Measurements from ENCODE around the gene GLIS1. TPM values are rescaled to one million over a fixed set of nuclear protein-coding genes. Genes with fewer than 3 reads are reported as not detected.

Gene GLIS1
- total RNA-seq, 1 experiment from 2014 or later: 0.39 TPM

DNA sequence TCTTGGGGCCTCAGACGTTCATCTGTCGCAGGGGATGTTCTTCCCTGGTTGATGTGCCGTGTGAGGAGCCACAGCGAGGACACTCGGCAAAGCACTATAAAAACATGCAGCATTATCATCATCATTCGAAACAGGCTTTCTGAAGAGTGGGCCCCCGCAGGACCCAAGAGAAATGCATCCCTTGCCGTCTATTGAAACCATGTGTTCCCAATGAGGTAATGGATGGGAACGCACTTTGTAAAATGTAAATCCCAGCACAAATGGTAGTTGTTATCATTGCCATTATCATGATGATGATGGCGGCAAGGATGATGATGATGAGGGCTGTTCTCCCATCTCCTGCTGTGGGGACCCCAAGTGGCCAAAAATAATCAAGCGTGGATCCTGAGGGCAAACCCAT, 76.8 kb downstream of the GLIS1 start:
- no TSS peak for BruUV-seq (replicated peaks)
- ChIA-PET POLR2A (no interaction called here), CTCF (no interaction called here), RAD21 (ENCODE audit: low non-redundant PET in 1 of 2, low total read pairs in 2 of 2, uncharacterized antibody in 2 of 2, unreplicated experiment in 2 of 2) (no interaction called here)
- Histone ChIP-seq H3K4me2 (ENCODE audit: low read length) (no peak overlapping the region), H3K27me3 (ENCODE audit: insufficient read depth, low read length) (peaks cover 26% of the 10 kb centered on the region), H2AFZ (ENCODE audit: low read depth, low read length, poor library complexity, severe bottlenecking) (no peak overlapping the region), H4K20me1 (ENCODE audit: insufficient read depth) (no peaks in the 10 kb centered on the region), H3K79me2 (ENCODE audit: insufficient read depth, low read length) (no peaks in the 10 kb centered on the region), H3K36me3 (ENCODE audit: control insufficient read depth in 1 of 2, insufficient read depth in 2 of 2, low read length in 2 of 2) (no peaks in the 10 kb centered on the region), H3K4me3 (replicated peaks in 1 of 2; ENCODE audit: low read depth in 1 of 2, low read length in 2 of 2) (no peak overlapping the region), H3K4me1 (ENCODE audit: control insufficient read depth in 1 of 2, insufficient read depth in 2 of 2, low read length in 2 of 2) (no peaks in the 10 kb centered on the region), H3K9me2 (ENCODE audit: insufficient read depth) (no peaks in the 10 kb centered on the region), H3K9ac (ENCODE audit: low read length) (no peak overlapping the region), H3K27ac (ENCODE audit: low read depth, low read length) (no peak overlapping the region), H3K9me3 (ENCODE audit: control insufficient read depth in 1 of 2, insufficient read depth in 1 of 2, low read depth in 1 of 2, low read length in 2 of 2) (no peaks in the 10 kb centered on the region)
- ATAC-seq (no peak), DNase-seq (ENCODE audit: low read depth, low spot score) (no peak)
- TF ChIP-seq SIN3A (IDR thresholded peaks at IDR 0.05; ENCODE audit: low read depth): no peak
- TF ChIP-seq RAD21 (IDR thresholded peaks at IDR 0.05; ENCODE audit: low read depth): no peak
- TF ChIP-seq, protein P1, sequence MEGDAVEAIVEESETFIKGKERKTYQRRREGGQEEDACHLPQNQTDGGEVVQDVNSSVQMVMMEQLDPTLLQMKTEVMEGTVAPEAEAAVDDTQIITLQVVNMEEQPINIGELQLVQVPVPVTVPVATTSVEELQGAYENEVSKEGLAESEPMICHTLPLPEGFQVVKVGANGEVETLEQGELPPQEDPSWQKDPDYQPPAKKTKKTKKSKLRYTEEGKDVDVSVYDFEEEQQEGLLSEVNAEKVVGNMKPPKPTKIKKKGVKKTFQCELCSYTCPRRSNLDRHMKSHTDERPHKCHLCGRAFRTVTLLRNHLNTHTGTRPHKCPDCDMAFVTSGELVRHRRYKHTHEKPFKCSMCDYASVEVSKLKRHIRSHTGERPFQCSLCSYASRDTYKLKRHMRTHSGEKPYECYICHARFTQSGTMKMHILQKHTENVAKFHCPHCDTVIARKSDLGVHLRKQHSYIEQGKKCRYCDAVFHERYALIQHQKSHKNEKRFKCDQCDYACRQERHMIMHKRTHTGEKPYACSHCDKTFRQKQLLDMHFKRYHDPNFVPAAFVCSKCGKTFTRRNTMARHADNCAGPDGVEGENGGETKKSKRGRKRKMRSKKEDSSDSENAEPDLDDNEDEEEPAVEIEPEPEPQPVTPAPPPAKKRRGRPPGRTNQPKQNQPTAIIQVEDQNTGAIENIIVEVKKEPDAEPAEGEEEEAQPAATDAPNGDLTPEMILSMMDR (IDR thresholded peaks at IDR 0.05 in 2 of 3, conservative IDR thresholded peaks at IDR 0.05 in 1 of 3; ENCODE audit: borderline replicate concordance in 1 of 3, insufficient read depth in 1 of 3, low read depth in 2 of 3, low read length in 2 of 3): peak in 2 of 3 experiments; percentile 10 to 14; a peak in 2 of 6 replicates
- TF ChIP-seq FOSL1 (IDR thresholded peaks at IDR 0.05; ENCODE audit: low read depth): no peak
- intact Hi-C loops (cut with micrococcal nuclease): no loop called here

DNA sequence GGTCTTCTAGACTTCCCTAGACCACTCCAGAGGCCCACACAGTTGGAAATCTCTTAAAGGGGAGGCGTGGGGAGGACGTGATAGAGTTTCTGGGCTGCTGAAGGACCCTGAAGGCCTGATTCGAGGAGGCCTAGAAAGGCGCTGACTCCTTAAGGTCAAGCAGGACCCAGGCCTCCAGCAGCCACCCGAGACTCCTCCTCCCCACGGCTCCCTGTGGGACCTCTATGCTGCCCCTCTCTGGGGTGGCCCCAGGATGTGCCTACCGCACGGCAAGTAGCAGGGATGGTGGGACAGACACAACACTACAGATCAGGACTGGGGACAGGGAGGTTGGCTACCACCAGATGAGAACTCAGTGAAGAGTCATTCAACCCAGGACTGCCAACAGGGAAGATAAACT, 77.5 kb downstream of the GLIS1 start:
- CTCF ChIA-PET: no interaction called here
- no peak for ATAC-seq
- RAD21 ChIA-PET (ENCODE audit: low non-redundant PET in 1 of 2, low total read pairs in 2 of 2, uncharacterized antibody in 2 of 2, unreplicated experiment in 2 of 2): no interaction called here

More for the DNA sequence above, 77.5 kb downstream of the GLIS1 start:
- no peak overlapping the region for H3K4me2 ChIP-seq (ENCODE audit: low read length)
- no peak overlapping the region for H3K9ac ChIP-seq (ENCODE audit: low read length)
- H2AFZ ChIP-seq (ENCODE audit: low read depth, low read length, poor library complexity, severe bottlenecking): no peak overlapping the region
- H3K4me3 ChIP-seq (replicated peaks in 1 of 2; ENCODE audit: low read depth in 1 of 2, low read length in 2 of 2): no peak overlapping the region
- no peaks in the 10 kb centered on the region for H3K9me3 ChIP-seq (ENCODE audit: control insufficient read depth in 1 of 2, insufficient read depth in 1 of 2, low read depth in 1 of 2, low read length in 2 of 2)
- H3K79me2 ChIP-seq (ENCODE audit: insufficient read depth, low read length): no peaks in the 10 kb centered on the region
- POLR2A ChIA-PET: no interaction called here
- BruUV-seq (replicated peaks): no TSS peak
- no peaks in the 10 kb centered on the region for H3K9me2 ChIP-seq (ENCODE audit: insufficient read depth)
- TF ChIP-seq YY1 (IDR thresholded peaks at IDR 0.05; ENCODE audit: extremely low read depth, insufficient replicate concordance, low read depth, low read length) (no peak), SRF (IDR thresholded peaks at IDR 0.05; ENCODE audit: low read depth) (no peak), SP1 (IDR thresholded peaks at IDR 0.05; ENCODE audit: low read depth) (no peak), ZFX (IDR thresholded peaks at IDR 0.05) (no peak), EZH2 (IDR thresholded peaks at IDR 0.05) (no peak), POLR2AphosphoS5 (IDR thresholded peaks at IDR 0.05; ENCODE audit: low read depth, low read length) (no peak), ZBTB33 (IDR thresholded peaks at IDR 0.05; ENCODE audit: extremely low read depth, insufficient replicate concordance, low read length) (no peak), ELF1 (IDR thresholded peaks at IDR 0.05; ENCODE audit: borderline replicate concordance, low read depth) (no peak), TCF7L2 (IDR thresholded peaks at IDR 0.05; ENCODE audit: borderline replicate concordance, extremely low read depth, insufficient read depth, insufficient read length) (no peak), RAD21 (IDR thresholded peaks at IDR 0.05; ENCODE audit: low read depth) (no peak), CBX3 (IDR thresholded peaks at IDR 0.05; ENCODE audit: low read depth) (no peak), FOSL1 (IDR thresholded peaks at IDR 0.05; ENCODE audit: low read depth) (no peak), SIN3A (IDR thresholded peaks at IDR 0.05; ENCODE audit: low read depth) (no peak), EZH2phosphoT487 (IDR thresholded peaks at IDR 0.05; ENCODE audit: borderline replicate concordance) (no peak)
- DNase-seq (ENCODE audit: low read depth, low spot score): no peak
- H3K27ac ChIP-seq (ENCODE audit: low read depth, low read length): no peak overlapping the region
- H4K20me1 ChIP-seq (ENCODE audit: insufficient read depth): no peaks in the 10 kb centered on the region
- H3K4me1 ChIP-seq (ENCODE audit: control insufficient read depth in 1 of 2, insufficient read depth in 2 of 2, low read length in 2 of 2): no peaks in the 10 kb centered on the region
- peaks cover 24% of the 10 kb centered on the region for H3K27me3 ChIP-seq (ENCODE audit: insufficient read depth, low read length)
- H3K36me3 ChIP-seq (ENCODE audit: control insufficient read depth in 1 of 2, insufficient read depth in 2 of 2, low read length in 2 of 2): no peaks in the 10 kb centered on the region
- intact Hi-C loops (cut with micrococcal nuclease): no loop called here
